Measurements from ENCODE around the gene LETM1. TPM values are rescaled to one million over a fixed set of nuclear protein-coding genes. Genes with fewer than 3 reads are reported as not detected.

The LETM1 gene
- total and polyA plus RNA-seq, 2 of the 13 experiments (the other 11 are each of a cell fraction or from before 2014, with no cell fraction given), result 9.7 to 41.6 TPM

- TF ChIP-seq E2F1 (CRISPR knock-in tag; IDR thresholded peaks at IDR 0.05), result no peak
- TF ChIP-seq RBAK (CRISPR knock-in tag; IDR thresholded peaks at IDR 0.05), result no peak
- TF ChIP-seq PLSCR1 (CRISPR knock-in tag; IDR thresholded peaks at IDR 0.05; ENCODE audit: borderline replicate concordance), result no peak
- no peak for TF ChIP-seq FOSL1 (CRISPR knock-in tag; IDR thresholded peaks at IDR 0.05; ENCODE audit: borderline replicate concordance)
- TF ChIP-seq ZNF597 (CRISPR knock-in tag; IDR thresholded peaks at IDR 0.05), result no peak
- TF ChIP-seq RORA (CRISPR knock-in tag; IDR thresholded peaks at IDR 0.05), result no peak
- peak; percentile 44; the same call in 1 of the 2 replicates for TF ChIP-seq THRA (CRISPR knock-in tag; IDR thresholded peaks at IDR 0.05; ENCODE audit: borderline replicate concordance)
- peak; percentile 39; the same call in 1 of the 2 replicates for TF ChIP-seq NCOA2 (CRISPR knock-in tag; IDR thresholded peaks at IDR 0.05)
- no peak for TF ChIP-seq TOPORS (CRISPR knock-in tag; IDR thresholded peaks at IDR 0.05)
- TF ChIP-seq AGO1 (IDR thresholded peaks at IDR 0.05; ENCODE audit: low read depth, low read length, poor library complexity, severe bottlenecking), result peak; percentile 50
- TF ChIP-seq ZNF496 (CRISPR knock-in tag; IDR thresholded peaks at IDR 0.05; ENCODE audit: insufficient replicate concordance), result no peak
- no peak for TF ChIP-seq TSC22D2 (CRISPR knock-in tag; IDR thresholded peaks at IDR 0.05; ENCODE audit: borderline replicate concordance)
- TF ChIP-seq CBFB (CRISPR knock-in tag; IDR thresholded peaks at IDR 0.05), result no peak
- TF ChIP-seq SMAD1 (CRISPR knock-in tag; IDR thresholded peaks at IDR 0.05; ENCODE audit: borderline replicate concordance, low read depth), result no peak
- TF ChIP-seq ZBTB39 (CRISPR knock-in tag; IDR thresholded peaks at IDR 0.05), result no peak
- TF ChIP-seq IRF2 (CRISPR knock-in tag; IDR thresholded peaks at IDR 0.05), result no peak
- no peak for TF ChIP-seq GTF2F1 (IDR thresholded peaks at IDR 0.05; ENCODE audit: low read length)
- TF ChIP-seq MEF2D (CRISPR knock-in tag; IDR thresholded peaks at IDR 0.05), result no peak
- TF ChIP-seq ZNF441 (CRISPR knock-in tag; IDR thresholded peaks at IDR 0.05; ENCODE audit: borderline replicate concordance), result no peak
- no peak for TF ChIP-seq BRF2 (CRISPR knock-in tag; IDR thresholded peaks at IDR 0.05)
- TF ChIP-seq LCORL (IDR thresholded peaks at IDR 0.05), result no peak
- TF ChIP-seq LCORL (CRISPR knock-in tag; IDR thresholded peaks at IDR 0.05), result peak; percentile 74; the same call in 1 of the 2 replicates
Observed at GRCh38 chr4:1797861-1798579, 57.9 kb downstream of the LETM1 start (continued).
